ENCODE data around the gene STK24.

DNA sequence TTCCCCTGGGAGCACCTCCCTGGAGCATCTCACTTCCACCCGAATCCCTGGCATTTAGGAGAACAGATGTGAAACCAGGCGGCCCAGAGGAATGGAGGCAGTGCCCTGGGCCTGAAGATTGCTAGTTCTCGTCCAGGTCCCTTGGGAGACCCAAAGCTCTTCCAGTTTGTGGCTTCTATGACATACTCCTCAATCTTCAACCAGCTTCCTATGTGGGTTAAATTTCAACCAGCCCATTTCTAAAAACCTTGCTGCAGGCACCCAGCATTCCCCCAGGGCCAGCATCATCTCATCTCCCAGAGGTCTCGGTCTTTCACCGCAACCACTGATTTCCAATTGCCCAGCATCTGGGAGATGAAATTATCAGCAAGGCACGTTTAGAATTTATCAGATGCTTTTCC, 46.0 kb upstream of the STK24 start:
- TF ChIP-seq, protein P1, sequence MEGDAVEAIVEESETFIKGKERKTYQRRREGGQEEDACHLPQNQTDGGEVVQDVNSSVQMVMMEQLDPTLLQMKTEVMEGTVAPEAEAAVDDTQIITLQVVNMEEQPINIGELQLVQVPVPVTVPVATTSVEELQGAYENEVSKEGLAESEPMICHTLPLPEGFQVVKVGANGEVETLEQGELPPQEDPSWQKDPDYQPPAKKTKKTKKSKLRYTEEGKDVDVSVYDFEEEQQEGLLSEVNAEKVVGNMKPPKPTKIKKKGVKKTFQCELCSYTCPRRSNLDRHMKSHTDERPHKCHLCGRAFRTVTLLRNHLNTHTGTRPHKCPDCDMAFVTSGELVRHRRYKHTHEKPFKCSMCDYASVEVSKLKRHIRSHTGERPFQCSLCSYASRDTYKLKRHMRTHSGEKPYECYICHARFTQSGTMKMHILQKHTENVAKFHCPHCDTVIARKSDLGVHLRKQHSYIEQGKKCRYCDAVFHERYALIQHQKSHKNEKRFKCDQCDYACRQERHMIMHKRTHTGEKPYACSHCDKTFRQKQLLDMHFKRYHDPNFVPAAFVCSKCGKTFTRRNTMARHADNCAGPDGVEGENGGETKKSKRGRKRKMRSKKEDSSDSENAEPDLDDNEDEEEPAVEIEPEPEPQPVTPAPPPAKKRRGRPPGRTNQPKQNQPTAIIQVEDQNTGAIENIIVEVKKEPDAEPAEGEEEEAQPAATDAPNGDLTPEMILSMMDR (IDR thresholded peaks at IDR 0.05; ENCODE audit: low read depth, low read length, poor library complexity, severe bottlenecking): no peak
- no peak for TF ChIP-seq EZH2phosphoT487 (IDR thresholded peaks at IDR 0.05; ENCODE audit: borderline replicate concordance, low read length)
